Central memory CD8-positive, alpha-beta T cell (primary cell): ENCODE data around the gene NLGN4X.

Experiments
- ATAC-seq: fragments of 150-1000 bp; cut with Tn5 transposase; replicated peaks from 2 replicates; pipeline ENCODE4 v1.10.0; 2022; ENCODE audit warnings: mild to moderate bottlenecking, moderate FRiP score, moderate number of reproducible peaks; ENCODE audit not compliant: poor library complexity, severe bottlenecking; ENCODE audit errors: extremely low read depth
- DNase-seq, 2 donors: peaks; one replicate each; pipeline ENCODE4 v3.0.0; 2021; ENCODE audit warnings: low spot score in 2 of 2
- H3K27ac Mint-ChIP-seq: one replicate; pipeline ENCODE4 v1.8.0; 2022; ENCODE audit warnings: low read depth, mild to moderate bottlenecking, moderate library complexity, mixed read lengths
- H3K27me3 Mint-ChIP-seq: one replicate; pipeline ENCODE4 v1.8.0; 2022; ENCODE audit warnings: mixed read lengths
- H3K36me3 Mint-ChIP-seq: one replicate; pipeline ENCODE4 v1.8.0; 2022; ENCODE audit warnings: mild to moderate bottlenecking, moderate library complexity, mixed read lengths; ENCODE audit not compliant: insufficient read depth
- H3K4me1 Mint-ChIP-seq: one replicate; pipeline ENCODE4 v1.8.0; 2022; ENCODE audit warnings: mixed read lengths
- H3K4me3 Mint-ChIP-seq: one replicate; pipeline ENCODE4 v1.8.0; 2022; ENCODE audit warnings: mild to moderate bottlenecking, moderate library complexity, mixed read lengths
- H3K9me3 Mint-ChIP-seq: one replicate; pipeline ENCODE4 v1.8.0; 2022; ENCODE audit warnings: mixed read lengths

NLGN4X gene

GRCh38 chrX:6203462-6204215 lies 25.0 kb downstream of the NLGN4X start:
- ATAC-seq = no peak

GRCh38 chrX:6199486-6199885 lies 29.2 kb downstream of the NLGN4X start:
- ATAC-seq (no peak), DNase-seq (no peak)
- Mint-ChIP-seq H3K27ac (no peak overlapping the region), H3K36me3 (peaks cover 4% of the 10 kb centered on the region), H3K4me3 (no peak overlapping the region), H3K4me1 (no peaks in the 10 kb centered on the region), H3K27me3 (no peaks in the 10 kb centered on the region), H3K9me3 (no peaks in the 10 kb centered on the region)

More at GRCh38 chrX:6203462-6204215, 25.0 kb downstream of the NLGN4X start:
- Mint-ChIP-seq H3K27ac (no peak overlapping the region), H3K4me3 (no peak overlapping the region), H3K27me3 (no peaks in the 10 kb centered on the region), H3K36me3 (no peaks in the 10 kb centered on the region), H3K4me1 (no peaks in the 10 kb centered on the region), H3K9me3 (no peaks in the 10 kb centered on the region)
- no peak for DNase-seq

- H3K27ac Mint-ChIP-seq = no peak overlapping the region
- no peaks in the 10 kb centered on the region for H3K36me3 Mint-ChIP-seq
- H3K4me1 Mint-ChIP-seq = no peaks in the 10 kb centered on the region
- no peaks in the 10 kb centered on the region for H3K27me3 Mint-ChIP-seq
- no peak for ATAC-seq
- DNase-seq = no peak
- H3K4me3 Mint-ChIP-seq = no peak overlapping the region
- H3K9me3 Mint-ChIP-seq = peaks cover 1% of the 10 kb centered on the region
Observed at GRCh38 chrX:6187256-6187655, 41.4 kb downstream of the NLGN4X start.

DNA sequence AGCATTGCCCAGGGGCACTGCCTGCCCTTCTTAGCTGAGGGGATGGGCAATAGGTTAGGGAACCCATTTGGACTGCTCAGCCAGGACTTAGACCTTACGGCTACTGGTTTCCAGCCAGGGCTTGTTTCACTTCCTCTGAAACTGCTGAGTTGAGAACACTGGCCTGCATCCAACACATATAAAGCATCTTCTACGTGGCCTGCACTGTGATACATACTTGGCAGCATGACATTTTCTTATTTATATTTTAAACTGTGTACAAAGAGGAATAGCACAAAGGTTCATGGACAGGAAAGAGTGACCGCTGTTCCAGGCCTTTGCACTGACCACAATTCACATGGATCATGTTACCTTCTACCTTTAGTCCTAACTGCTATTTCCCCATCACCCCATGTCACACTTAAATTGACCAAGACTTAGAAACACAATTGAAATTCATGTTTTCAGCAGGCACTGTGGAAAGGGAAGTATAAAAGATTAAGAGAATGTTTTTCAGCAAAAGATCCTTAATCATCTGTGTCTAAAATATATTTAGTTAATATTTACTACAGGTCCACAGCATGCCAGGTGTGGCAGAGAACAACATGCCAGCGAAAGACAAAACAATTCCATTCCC lies 43.7 kb downstream of the NLGN4X start:
- Mint-ChIP-seq H3K27me3 (no peaks in the 10 kb centered on the region), H3K4me3 (no peak overlapping the region), H3K4me1 (no peaks in the 10 kb centered on the region), H3K27ac (no peak overlapping the region), H3K9me3 (peaks cover 9% of the 10 kb centered on the region), H3K36me3 (no peaks in the 10 kb centered on the region)
- ATAC-seq (no peak), DNase-seq (no peak)

DNA sequence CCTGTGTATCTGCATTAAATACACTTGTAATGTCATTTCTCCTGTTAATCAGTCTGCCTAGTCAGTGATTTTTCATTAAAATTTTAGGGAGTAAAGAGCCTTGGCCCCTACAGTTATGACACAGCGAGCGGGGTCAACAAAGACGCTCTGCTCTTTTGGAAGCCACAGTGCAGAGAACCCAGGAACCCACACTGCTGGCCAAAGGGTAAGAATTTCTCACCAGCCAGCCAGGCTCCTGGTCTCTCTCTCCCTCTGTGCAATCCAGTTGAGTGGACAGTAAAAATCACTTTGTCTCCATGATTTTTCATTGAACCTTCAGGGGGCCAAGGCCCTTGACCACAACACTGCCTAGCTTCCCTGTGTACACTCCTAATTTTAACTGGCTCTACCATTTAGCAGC lies 52.8 kb downstream of the NLGN4X start:
- ATAC-seq (no peak), DNase-seq (no peak)
- no peaks in the 10 kb centered on the region for H3K4me1 Mint-ChIP-seq
- no peaks in the 10 kb centered on the region for H3K9me3 Mint-ChIP-seq
- no peaks in the 10 kb centered on the region for H3K36me3 Mint-ChIP-seq
- no peak overlapping the region for H3K27ac Mint-ChIP-seq
- H3K4me3 Mint-ChIP-seq = no peak overlapping the region
- H3K27me3 Mint-ChIP-seq = no peaks in the 10 kb centered on the region

- no peaks in the 10 kb centered on the region for H3K27me3 Mint-ChIP-seq
- DNase-seq (no peak), ATAC-seq (no peak)
- H3K36me3 Mint-ChIP-seq = no peaks in the 10 kb centered on the region
- no peaks in the 10 kb centered on the region for H3K9me3 Mint-ChIP-seq
- H3K4me3 Mint-ChIP-seq = no peak overlapping the region
- no peaks in the 10 kb centered on the region for H3K4me1 Mint-ChIP-seq
- H3K27ac Mint-ChIP-seq = no peak overlapping the region
Observed at GRCh38 chrX:6170424-6170823, 58.2 kb downstream of the NLGN4X start.

GRCh38 chrX:6169407-6169806 lies 59.3 kb downstream of the NLGN4X start:
- DNase-seq = no peak
- no peak overlapping the region for H3K27ac Mint-ChIP-seq
- ATAC-seq = no peak
- H3K4me3 Mint-ChIP-seq = no peak overlapping the region
- H3K9me3 Mint-ChIP-seq = no peaks in the 10 kb centered on the region
- H3K27me3 Mint-ChIP-seq = no peaks in the 10 kb centered on the region
- no peaks in the 10 kb centered on the region for H3K36me3 Mint-ChIP-seq
- H3K4me1 Mint-ChIP-seq = no peaks in the 10 kb centered on the region

DNA sequence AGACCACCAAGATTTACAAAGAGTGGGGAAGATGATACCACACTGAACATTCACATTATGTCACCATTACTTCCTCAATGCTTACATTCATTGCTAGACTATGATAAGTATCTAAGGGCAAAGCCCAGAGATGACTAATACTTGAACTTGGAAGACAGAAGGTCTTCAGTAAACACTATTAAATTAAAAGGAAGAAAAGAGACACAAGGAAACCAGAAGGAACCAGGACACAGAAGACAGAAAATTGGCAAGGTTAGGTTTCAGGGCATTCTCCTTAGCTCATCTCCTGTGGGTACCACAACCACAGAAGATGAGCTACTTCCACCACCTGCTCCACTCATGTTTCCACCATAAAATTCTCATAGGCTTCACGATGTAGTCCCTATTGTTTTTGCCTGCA lies 64.9 kb downstream of the NLGN4X start:
- no peak overlapping the region for H3K27ac Mint-ChIP-seq
- H3K27me3 Mint-ChIP-seq = no peaks in the 10 kb centered on the region
- no peak for ATAC-seq
- DNase-seq = no peak
- no peaks in the 10 kb centered on the region for H3K9me3 Mint-ChIP-seq
- no peak overlapping the region for H3K4me3 Mint-ChIP-seq
- no peaks in the 10 kb centered on the region for H3K4me1 Mint-ChIP-seq
- no peaks in the 10 kb centered on the region for H3K36me3 Mint-ChIP-seq

GRCh38 chrX:6159468-6159867 lies 69.2 kb downstream of the NLGN4X start:
- Mint-ChIP-seq H3K4me3 (no peak overlapping the region), H3K27ac (no peak overlapping the region), H3K27me3 (no peaks in the 10 kb centered on the region), H3K9me3 (no peaks in the 10 kb centered on the region), H3K4me1 (no peaks in the 10 kb centered on the region), H3K36me3 (no peaks in the 10 kb centered on the region)
- no peak for ATAC-seq
- no peak for DNase-seq

- Mint-ChIP-seq H3K4me3 (no peak overlapping the region), H3K4me1 (no peaks in the 10 kb centered on the region), H3K27ac (no peak overlapping the region), H3K9me3 (peaks cover 9% of the 10 kb centered on the region), H3K36me3 (no peaks in the 10 kb centered on the region), H3K27me3 (no peaks in the 10 kb centered on the region)
- no peak for ATAC-seq
- no peak for DNase-seq
Observed at GRCh38 chrX:6151971-6152370, 76.7 kb downstream of the NLGN4X start.

DNA sequence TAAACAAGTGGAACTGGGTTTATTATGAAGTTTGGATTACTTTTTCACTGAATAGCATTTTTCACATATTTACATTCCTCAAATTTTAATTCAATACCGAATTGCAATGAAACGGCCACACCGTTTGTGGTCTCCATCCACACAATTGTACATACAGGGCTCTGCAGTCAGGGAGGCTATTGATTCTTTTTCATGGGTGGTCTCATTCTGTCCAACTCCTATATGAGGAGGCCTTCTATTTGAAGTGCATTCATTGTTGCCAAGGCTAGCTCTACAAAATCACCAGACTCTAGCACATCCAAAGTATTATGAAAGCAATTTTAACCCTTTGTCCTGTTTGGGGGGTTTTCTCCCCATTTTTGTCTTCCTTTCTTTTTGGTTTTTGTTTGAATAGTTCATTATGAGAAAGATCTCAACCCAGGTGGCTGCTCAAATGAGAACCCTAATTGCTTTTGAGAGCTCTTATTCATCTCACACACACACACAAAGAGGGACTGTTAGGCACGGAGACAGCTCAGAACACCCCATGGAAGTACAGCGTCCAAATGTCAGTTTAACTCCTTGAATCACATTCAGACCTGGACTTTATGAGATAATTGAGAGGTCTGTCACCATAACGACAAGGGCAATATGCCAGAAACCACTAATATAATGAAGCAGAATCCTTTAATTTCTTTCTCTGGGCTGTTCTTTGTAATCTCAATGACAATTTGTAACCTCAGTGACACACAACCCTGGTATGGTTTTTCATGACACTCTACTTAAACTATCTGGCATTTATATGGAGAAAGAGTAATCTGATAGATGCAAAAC lies 79.4 kb downstream of the NLGN4X start:
- Mint-ChIP-seq H3K27me3 (no peaks in the 10 kb centered on the region), H3K4me1 (no peaks in the 10 kb centered on the region), H3K36me3 (no peaks in the 10 kb centered on the region), H3K4me3 (no peak overlapping the region), H3K9me3 (peaks cover 9% of the 10 kb centered on the region), H3K27ac (no peak overlapping the region)
- ATAC-seq (no peak), DNase-seq (no peak)

DNA sequence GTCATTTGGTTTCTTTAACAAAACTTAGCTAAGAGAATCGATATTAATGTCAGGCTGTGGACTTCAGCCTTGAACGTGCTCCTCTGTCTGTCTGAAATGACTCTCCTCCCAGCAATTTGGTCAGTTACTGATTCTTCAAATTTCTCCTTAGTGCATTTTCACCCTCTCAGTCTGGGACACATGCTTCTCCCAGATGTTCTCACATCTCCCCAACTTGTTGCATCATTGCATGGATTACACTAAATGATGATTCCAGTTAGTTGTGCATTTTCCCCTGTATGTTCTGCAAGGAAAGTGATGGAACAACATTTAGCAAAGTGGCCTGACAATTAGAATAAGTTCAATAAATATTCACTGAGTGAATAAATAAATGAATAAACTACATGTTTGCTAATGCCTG lies 94.4 kb downstream of the NLGN4X start:
- Mint-ChIP-seq H3K9me3 (no peaks in the 10 kb centered on the region), H3K27ac (no peak overlapping the region), H3K36me3 (no peaks in the 10 kb centered on the region), H3K27me3 (no peaks in the 10 kb centered on the region), H3K4me3 (no peak overlapping the region), H3K4me1 (no peaks in the 10 kb centered on the region)
- DNase-seq (no peak), ATAC-seq (no peak)

- H3K9me3 Mint-ChIP-seq = no peaks in the 10 kb centered on the region
- H3K4me1 Mint-ChIP-seq = no peaks in the 10 kb centered on the region
- no peak for ATAC-seq
- no peaks in the 10 kb centered on the region for H3K36me3 Mint-ChIP-seq
- no peak overlapping the region for H3K27ac Mint-ChIP-seq
- H3K27me3 Mint-ChIP-seq = no peaks in the 10 kb centered on the region
- DNase-seq = no peak
- no peak overlapping the region for H3K4me3 Mint-ChIP-seq
Observed at GRCh38 chrX:6132970-6133369, 95.7 kb downstream of the NLGN4X start.
